ENCODE measurements around the gene MEST. TPM values are rescaled to one million over a fixed set of nuclear protein-coding genes. Genes with fewer than 3 reads are reported as not detected.

The MEST gene
- total RNA-seq, 1 experiment from 2014 or later = 37.4 TPM

DNA sequence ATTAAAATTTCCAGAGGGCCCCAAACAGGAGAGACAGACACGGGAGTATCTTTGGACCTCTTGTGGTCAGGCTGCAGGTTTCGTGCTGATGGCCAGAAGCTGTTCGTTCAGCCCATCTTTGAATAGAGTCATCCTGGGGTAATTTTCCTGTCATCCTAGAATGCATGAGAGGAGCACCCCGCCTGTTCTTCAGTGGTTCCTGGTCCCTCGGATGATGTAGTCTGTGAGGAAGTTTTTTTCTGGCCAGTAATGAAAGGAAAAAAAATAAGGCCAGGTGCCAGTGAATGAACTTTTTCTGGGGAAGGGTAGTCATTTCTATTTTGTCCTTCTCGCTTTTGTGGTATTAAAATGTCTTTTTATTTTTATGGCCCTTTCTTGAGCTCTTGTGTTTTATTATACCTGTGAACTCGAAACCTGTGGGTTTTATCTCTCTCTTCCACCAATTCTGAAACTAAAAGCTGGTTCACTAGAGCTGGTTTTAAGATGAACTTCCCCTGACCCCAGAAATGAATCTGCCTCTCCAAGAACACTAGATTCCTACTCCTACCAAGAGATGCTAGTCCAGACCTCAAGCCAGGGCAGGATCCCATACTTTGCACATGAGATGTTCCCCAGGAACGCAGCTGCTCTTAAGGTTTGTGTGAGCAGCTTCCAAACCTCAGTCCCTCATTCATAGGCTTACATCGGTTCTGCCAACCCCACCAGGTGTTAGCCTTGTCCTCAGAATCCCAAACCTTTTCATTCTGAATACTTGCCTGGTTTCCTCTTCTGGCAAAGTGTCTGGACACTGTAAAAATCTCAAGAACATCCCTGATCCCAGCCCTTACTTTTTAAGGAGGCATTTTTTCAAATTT is 15.4 kb upstream of the MEST start:
- ChIA-PET CTCF (no interaction called here), POLR2A (ENCODE audit: low non-redundant PET) (no interaction called here)
- Histone ChIP-seq H3K27me3 (replicated peaks; ENCODE audit: insufficient read depth, low read depth, low read length, poor library complexity) (no peaks in the 10 kb centered on the region), H3K4me3 (ENCODE audit: low read depth, low read length, poor library complexity, severe bottlenecking) (no peak overlapping the region), H3K36me3 (ENCODE audit: insufficient read depth, low read length, poor library complexity, severe bottlenecking) (no peaks in the 10 kb centered on the region), H3K9me3 (ENCODE audit: low read depth, low read length, poor library complexity, severe bottlenecking) (peaks cover 6% of the 10 kb centered on the region), H3K4me1 (ENCODE audit: insufficient read depth, low read length, poor library complexity, severe bottlenecking) (no peaks in the 10 kb centered on the region), H3K27ac (ENCODE audit: low read depth, low read length, poor library complexity, severe bottlenecking) (no peak overlapping the region)
- TF ChIP-seq EZH2 (IDR thresholded peaks at IDR 0.05; ENCODE audit: borderline replicate concordance, low read depth, low read length, poor library complexity, severe bottlenecking) = no peak
- TF ChIP-seq, protein P1, sequence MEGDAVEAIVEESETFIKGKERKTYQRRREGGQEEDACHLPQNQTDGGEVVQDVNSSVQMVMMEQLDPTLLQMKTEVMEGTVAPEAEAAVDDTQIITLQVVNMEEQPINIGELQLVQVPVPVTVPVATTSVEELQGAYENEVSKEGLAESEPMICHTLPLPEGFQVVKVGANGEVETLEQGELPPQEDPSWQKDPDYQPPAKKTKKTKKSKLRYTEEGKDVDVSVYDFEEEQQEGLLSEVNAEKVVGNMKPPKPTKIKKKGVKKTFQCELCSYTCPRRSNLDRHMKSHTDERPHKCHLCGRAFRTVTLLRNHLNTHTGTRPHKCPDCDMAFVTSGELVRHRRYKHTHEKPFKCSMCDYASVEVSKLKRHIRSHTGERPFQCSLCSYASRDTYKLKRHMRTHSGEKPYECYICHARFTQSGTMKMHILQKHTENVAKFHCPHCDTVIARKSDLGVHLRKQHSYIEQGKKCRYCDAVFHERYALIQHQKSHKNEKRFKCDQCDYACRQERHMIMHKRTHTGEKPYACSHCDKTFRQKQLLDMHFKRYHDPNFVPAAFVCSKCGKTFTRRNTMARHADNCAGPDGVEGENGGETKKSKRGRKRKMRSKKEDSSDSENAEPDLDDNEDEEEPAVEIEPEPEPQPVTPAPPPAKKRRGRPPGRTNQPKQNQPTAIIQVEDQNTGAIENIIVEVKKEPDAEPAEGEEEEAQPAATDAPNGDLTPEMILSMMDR (conservative IDR thresholded peaks at IDR 0.05; ENCODE audit: low read depth, low read length) = no peak
- no TSS peak for BruUV-seq (replicated peaks)
- intact Hi-C loops (cut with micrococcal nuclease; ENCODE audit: unreplicated experiment) = no loop called here
- DNase-seq (ENCODE audit: low spot score) = no peak

DNA sequence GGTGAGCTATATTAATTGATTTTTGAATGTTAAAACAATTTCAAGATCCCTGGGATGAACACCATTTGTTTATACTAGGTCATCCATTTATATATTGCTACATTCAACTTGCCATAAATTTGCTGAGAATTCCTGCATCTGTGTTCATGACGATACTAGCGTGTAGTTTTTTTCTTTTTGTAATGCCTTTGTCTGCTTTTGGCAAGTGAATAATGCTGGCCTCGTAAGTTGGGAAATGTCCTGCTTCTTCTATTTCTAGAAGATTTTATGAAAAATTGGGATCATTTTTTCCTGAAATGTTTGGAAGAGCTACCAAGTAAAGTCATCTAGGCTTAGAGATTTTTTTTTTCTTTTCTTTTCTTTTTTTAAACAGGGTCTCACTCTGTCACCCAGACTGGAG is 12.9 kb upstream of the MEST start:
- H3K4me3 ChIP-seq (ENCODE audit: low read depth, low read length, poor library complexity, severe bottlenecking) = no peak overlapping the region
- no peak for DNase-seq (ENCODE audit: low spot score)
- no peak for TF ChIP-seq EZH2 (IDR thresholded peaks at IDR 0.05; ENCODE audit: borderline replicate concordance, low read depth, low read length, poor library complexity, severe bottlenecking)
- TF ChIP-seq, protein P1 (conservative IDR thresholded peaks at IDR 0.05; ENCODE audit: low read depth, low read length) = no peak
- intact Hi-C loops (cut with micrococcal nuclease; ENCODE audit: unreplicated experiment) = no loop called here
- no TSS peak for BruUV-seq (replicated peaks)
- no peaks in the 10 kb centered on the region for H3K27me3 ChIP-seq (replicated peaks; ENCODE audit: insufficient read depth, low read depth, low read length, poor library complexity)
- H3K4me1 ChIP-seq (ENCODE audit: insufficient read depth, low read length, poor library complexity, severe bottlenecking) = no peaks in the 10 kb centered on the region
- ChIA-PET CTCF (no interaction called here), POLR2A (ENCODE audit: low non-redundant PET) (no interaction called here)
- H3K36me3 ChIP-seq (ENCODE audit: insufficient read depth, low read length, poor library complexity, severe bottlenecking) = no peaks in the 10 kb centered on the region
- H3K27ac ChIP-seq (ENCODE audit: low read depth, low read length, poor library complexity, severe bottlenecking) = no peak overlapping the region
- peaks cover 6% of the 10 kb centered on the region for H3K9me3 ChIP-seq (ENCODE audit: low read depth, low read length, poor library complexity, severe bottlenecking)

DNA sequence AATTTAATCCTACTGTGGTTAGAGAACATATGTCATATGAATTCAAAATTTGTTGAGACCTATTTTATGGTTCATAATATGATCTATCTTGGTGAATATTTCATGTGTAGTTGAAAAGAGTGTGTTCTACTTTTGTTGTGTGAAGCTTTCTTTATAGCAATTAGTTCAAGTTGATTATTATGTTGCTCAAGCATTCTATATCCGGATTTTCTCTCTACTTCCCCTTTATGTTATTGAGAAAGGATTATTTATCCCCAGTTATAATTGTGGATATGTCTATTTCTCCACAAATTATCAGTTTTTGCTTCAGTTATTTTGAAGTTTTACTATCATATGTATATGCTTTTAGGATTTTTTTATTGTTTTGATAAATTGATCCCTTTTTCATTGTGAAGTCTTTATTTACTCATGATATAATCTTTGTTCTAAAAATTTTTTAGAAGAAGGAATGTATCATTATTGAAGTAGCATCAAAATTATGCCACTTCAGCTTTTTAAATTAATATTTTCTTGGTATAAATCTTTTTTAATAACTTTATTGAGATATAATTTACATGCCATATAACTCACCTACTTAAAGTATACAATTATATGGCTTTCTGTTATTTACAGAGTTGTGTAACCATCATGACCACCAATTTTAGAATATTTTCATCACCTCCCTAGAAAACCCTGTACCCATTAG is 12.0 kb upstream of the MEST start:
- H3K4me3 ChIP-seq (ENCODE audit: low read depth, low read length, poor library complexity, severe bottlenecking) = no peak overlapping the region
- H3K4me1 ChIP-seq (ENCODE audit: insufficient read depth, low read length, poor library complexity, severe bottlenecking) = no peaks in the 10 kb centered on the region
- intact Hi-C loops (cut with micrococcal nuclease; ENCODE audit: unreplicated experiment) = no loop called here
- no peaks in the 10 kb centered on the region for H3K27me3 ChIP-seq (replicated peaks; ENCODE audit: insufficient read depth, low read depth, low read length, poor library complexity)
- CTCF ChIA-PET = no interaction called here
- H3K36me3 ChIP-seq (ENCODE audit: insufficient read depth, low read length, poor library complexity, severe bottlenecking) = no peaks in the 10 kb centered on the region
- TF ChIP-seq EZH2 (IDR thresholded peaks at IDR 0.05; ENCODE audit: borderline replicate concordance, low read depth, low read length, poor library complexity, severe bottlenecking) = no peak
- TF ChIP-seq, protein P1 (conservative IDR thresholded peaks at IDR 0.05; ENCODE audit: low read depth, low read length) = no peak
- BruUV-seq (replicated peaks) = no TSS peak
- POLR2A ChIA-PET (ENCODE audit: low non-redundant PET) = no interaction called here
- no peak for DNase-seq (ENCODE audit: low spot score)
- no peak overlapping the region for H3K27ac ChIP-seq (ENCODE audit: low read depth, low read length, poor library complexity, severe bottlenecking)
- H3K9me3 ChIP-seq (ENCODE audit: low read depth, low read length, poor library complexity, severe bottlenecking) = peaks cover 6% of the 10 kb centered on the region

All from A673 (cell line).